ENCODE results near the gene RSBN1L. TPM values are rescaled to one million over a fixed set of nuclear protein-coding genes. Genes with fewer than 3 reads are reported as not detected.

The RSBN1L gene
- 12.5 and 19.4 TPM in 2 replicates for total RNA-seq

GRCh38 chr7:77696057-77696642 lies at the start of gene RSBN1L:
RSBN1L (plus strand) TSS chr7:77696459; CDS start chr7:77696470, 11 bp downstream.

GRCh38 chr7:77798394-77799077 lies 102.3 kb downstream of the RSBN1L start, which contains the start of the genes PHTF2 and TMEM60:
PHTF2 (plus strand) TSS chr7:77798773.
TMEM60 (minus strand) TSS chr7:77798434; CDS start chr7:77794373, 4,061 bp downstream.

Other genes starting within 250 kb of the RSBN1L start
- gene PTPN12, start 159.2 kb upstream of the RSBN1L start, total RNA-seq = 40.1 and 51.6 TPM in 2 replicates
- 14.1 and 15.8 TPM in 2 replicates for gene TMEM60, start 102.0 kb downstream of the RSBN1L start, total RNA-seq
- 15.4 and 25.2 TPM in 2 replicates for gene PHTF2, start 102.3 kb downstream of the RSBN1L start, total RNA-seq